OCI-LY3 (cell line): ENCODE measurements around the gene IRF3.

Source experiments
- EZH2phosphoT487 ChIP-seq: fragments of 200-600 bp; shearing (Covaris generic); IDR thresholded peaks from 2 replicates; pipeline ENCODE4 v1.6.1; 2018; ENCODE audit warnings: antibody characterized with exemption, mixed run types, low read depth
- TF ChIP-seq, protein P1 (sequence below): fragments of 200-600, 300-600 bp; sonication (generic); IDR thresholded peaks from 2 replicates; pipeline ENCODE4 v1.5.1; 2014; ENCODE audit warnings: antibody characterized with exemption, low read length, low read depth

GRCh38 chr19:49624967-49625910 is 40.4 kb downstream of the IRF3 start:
- TF ChIP-seq, protein P1, sequence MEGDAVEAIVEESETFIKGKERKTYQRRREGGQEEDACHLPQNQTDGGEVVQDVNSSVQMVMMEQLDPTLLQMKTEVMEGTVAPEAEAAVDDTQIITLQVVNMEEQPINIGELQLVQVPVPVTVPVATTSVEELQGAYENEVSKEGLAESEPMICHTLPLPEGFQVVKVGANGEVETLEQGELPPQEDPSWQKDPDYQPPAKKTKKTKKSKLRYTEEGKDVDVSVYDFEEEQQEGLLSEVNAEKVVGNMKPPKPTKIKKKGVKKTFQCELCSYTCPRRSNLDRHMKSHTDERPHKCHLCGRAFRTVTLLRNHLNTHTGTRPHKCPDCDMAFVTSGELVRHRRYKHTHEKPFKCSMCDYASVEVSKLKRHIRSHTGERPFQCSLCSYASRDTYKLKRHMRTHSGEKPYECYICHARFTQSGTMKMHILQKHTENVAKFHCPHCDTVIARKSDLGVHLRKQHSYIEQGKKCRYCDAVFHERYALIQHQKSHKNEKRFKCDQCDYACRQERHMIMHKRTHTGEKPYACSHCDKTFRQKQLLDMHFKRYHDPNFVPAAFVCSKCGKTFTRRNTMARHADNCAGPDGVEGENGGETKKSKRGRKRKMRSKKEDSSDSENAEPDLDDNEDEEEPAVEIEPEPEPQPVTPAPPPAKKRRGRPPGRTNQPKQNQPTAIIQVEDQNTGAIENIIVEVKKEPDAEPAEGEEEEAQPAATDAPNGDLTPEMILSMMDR = no peak
- no peak for TF ChIP-seq EZH2phosphoT487
